DOHH2 (cell line): Measurements from ENCODE around the gene RPE65.
"Not testable (repeated sequence)": the region's sequence is repeated elsewhere in the genome, so short reads cannot be mapped to it uniquely, and the experiment has no call there.

Experiments used
- CTCF ChIP-seq: fragments of 200-600 bp; sonication (generic); IDR thresholded peaks from one replicate; pipeline ENCODE4 v1.5.1; 2014; ENCODE audit warnings: antibody characterized with exemption, mild to moderate bottlenecking, low read depth, low read length; ENCODE audit not compliant: poor library complexity, severe bottlenecking
- EZH2phosphoT487 ChIP-seq: fragments of 200-600 bp; sonication (generic); IDR thresholded peaks from 2 replicates; pipeline ENCODE4 v1.6.1; 2017; ENCODE audit warnings: borderline replicate concordance, mild to moderate bottlenecking, antibody characterized with exemption, low read length, moderate library complexity, mixed read lengths

DNA sequence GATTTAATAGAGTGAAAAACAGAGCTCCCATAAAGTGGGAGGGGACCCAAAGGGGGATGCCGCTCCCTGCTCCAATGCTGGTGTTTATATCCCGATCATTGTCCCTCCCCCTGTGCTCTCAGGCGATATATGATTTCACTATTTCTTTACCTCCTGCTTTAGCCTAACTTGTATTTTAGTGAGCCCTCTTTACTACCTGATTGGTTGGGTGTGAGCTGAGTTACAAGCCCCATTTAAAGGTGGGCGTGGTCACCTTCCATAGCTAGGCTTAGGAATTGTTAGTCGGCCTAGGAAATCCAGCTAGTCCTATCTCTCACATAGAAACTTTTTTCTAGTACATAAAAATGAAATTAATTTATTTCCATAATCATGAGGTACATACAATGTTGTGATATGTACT is 57.3 kb downstream of the RPE65 start:
- not testable (repeated sequence) for TF ChIP-seq CTCF, EZH2phosphoT487
